Measurements from ENCODE around the gene OTUD1. TPM values are rescaled to one million over a fixed set of nuclear protein-coding genes. Genes with fewer than 3 reads are reported as not detected.

The OTUD1 gene
- total RNA-seq, 1 experiment from 2014 or later: 3.8 TPM

DNA sequence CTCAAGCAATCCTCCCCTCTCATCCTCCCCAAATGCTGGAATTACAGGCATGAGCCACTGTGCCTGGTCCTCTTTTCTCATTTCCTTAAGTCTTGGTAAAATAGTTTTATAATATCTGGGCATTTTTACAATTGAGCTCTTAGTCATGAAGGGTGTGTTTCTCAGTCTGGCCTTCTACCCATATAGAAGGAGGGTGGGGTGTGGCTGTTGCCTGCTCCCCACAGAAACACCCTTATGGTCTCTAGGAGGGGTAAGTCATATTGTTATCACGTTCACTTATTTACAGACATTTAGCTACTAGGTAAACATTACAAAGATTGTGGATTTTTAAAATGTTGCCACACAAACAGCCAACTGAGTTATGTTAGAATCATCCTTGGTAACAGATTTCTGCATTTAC lies 6.7 kb upstream of the OTUD1 start:
- H3K79me1 ChIP-seq (ENCODE audit: insufficient read depth, low read depth, low read length, poor library complexity, severe bottlenecking): no peaks in the 10 kb centered on the region
- Mint-ChIP-seq H3K27me3 (ENCODE audit: low read depth) (no peaks in the 10 kb centered on the region), H3K36me3 (ENCODE audit: insufficient read depth in 1 of 3, low read depth in 3 of 3) (no peaks in the 10 kb centered on the region), H3K4me3 (no peak overlapping the region), H3K9me3 (no peaks in the 10 kb centered on the region), H3K4me1 (peaks cover 0 to 4% of the 10 kb centered on the region in 2 experiments; a peak in 2 of 4 replicates), H3K27ac (no peak overlapping the region)
- no peak overlapping the region for H3K9ac ChIP-seq (ENCODE audit: extremely low read depth, insufficient read length, low read length)
- H3K9me3 ChIP-seq (ENCODE audit: control insufficient read depth, low read depth, low read length): no peaks in the 10 kb centered on the region
- H2BK5ac ChIP-seq (ENCODE audit: insufficient read length, low read length): no peak overlapping the region
- no peak overlapping the region for H2BK120ac ChIP-seq (ENCODE audit: low read depth, low read length, poor library complexity, severe bottlenecking)
- no peak overlapping the region for H3K18ac ChIP-seq (ENCODE audit: insufficient read length, low read depth, low read length)
- no peak overlapping the region for H3K27ac ChIP-seq (ENCODE audit: insufficient read length, low read depth, low read length)
- WGBS (ENCODE audit: extremely low coverage, insufficient read length, low lambda C conversion rate): no CpG with 5 or more reads among the region's 1 CpG
- H4K8ac ChIP-seq (replicated peaks; ENCODE audit: insufficient read length, low read depth, low read length): no peak overlapping the region
- H2BK20ac ChIP-seq (ENCODE audit: low read depth, low read length, poor library complexity, severe bottlenecking): no peak overlapping the region
- TF ChIP-seq, protein P1, sequence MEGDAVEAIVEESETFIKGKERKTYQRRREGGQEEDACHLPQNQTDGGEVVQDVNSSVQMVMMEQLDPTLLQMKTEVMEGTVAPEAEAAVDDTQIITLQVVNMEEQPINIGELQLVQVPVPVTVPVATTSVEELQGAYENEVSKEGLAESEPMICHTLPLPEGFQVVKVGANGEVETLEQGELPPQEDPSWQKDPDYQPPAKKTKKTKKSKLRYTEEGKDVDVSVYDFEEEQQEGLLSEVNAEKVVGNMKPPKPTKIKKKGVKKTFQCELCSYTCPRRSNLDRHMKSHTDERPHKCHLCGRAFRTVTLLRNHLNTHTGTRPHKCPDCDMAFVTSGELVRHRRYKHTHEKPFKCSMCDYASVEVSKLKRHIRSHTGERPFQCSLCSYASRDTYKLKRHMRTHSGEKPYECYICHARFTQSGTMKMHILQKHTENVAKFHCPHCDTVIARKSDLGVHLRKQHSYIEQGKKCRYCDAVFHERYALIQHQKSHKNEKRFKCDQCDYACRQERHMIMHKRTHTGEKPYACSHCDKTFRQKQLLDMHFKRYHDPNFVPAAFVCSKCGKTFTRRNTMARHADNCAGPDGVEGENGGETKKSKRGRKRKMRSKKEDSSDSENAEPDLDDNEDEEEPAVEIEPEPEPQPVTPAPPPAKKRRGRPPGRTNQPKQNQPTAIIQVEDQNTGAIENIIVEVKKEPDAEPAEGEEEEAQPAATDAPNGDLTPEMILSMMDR (conservative IDR thresholded peaks at IDR 0.05): no peak
- no peaks in the 10 kb centered on the region for H4K20me1 ChIP-seq (ENCODE audit: control insufficient read depth, insufficient read depth, insufficient read length)
- no peaks in the 10 kb centered on the region for H3K79me2 ChIP-seq (ENCODE audit: insufficient read depth, low read length)
- H3K4me1 ChIP-seq (ENCODE audit: insufficient read depth, low read length): no peaks in the 10 kb centered on the region
- H3K4ac ChIP-seq (ENCODE audit: low read depth, low read length): no peak overlapping the region
- no peak overlapping the region for H3K23ac ChIP-seq (ENCODE audit: insufficient read length, low read depth, low read length)
- no peak overlapping the region for H4K91ac ChIP-seq (ENCODE audit: insufficient read length, low read depth, low read length)
- H3K56ac ChIP-seq (ENCODE audit: insufficient read length, low read depth, low read length): no peak overlapping the region
- H3K4me2 ChIP-seq (ENCODE audit: insufficient read depth, insufficient read length, low read length): no peak overlapping the region
- no peaks in the 10 kb centered on the region for H3K27me3 ChIP-seq (ENCODE audit: insufficient read depth, low read length)
- no peak overlapping the region for H2AK5ac ChIP-seq (ENCODE audit: insufficient read length, low read length)
- no peak overlapping the region for H2BK15ac ChIP-seq (ENCODE audit: low read depth, low read length)
- no peak overlapping the region for H3K14ac ChIP-seq (ENCODE audit: insufficient read depth, low read length)
- H2BK12ac ChIP-seq (ENCODE audit: insufficient read length, low read depth, low read length): no peak overlapping the region
- H3T11ph ChIP-seq (ENCODE audit: low read length): no peak overlapping the region
- H3K23me2 ChIP-seq (ENCODE audit: insufficient read length, low read depth, low read length, poor library complexity, severe bottlenecking): no peaks in the 10 kb centered on the region
- H2AFZ ChIP-seq (ENCODE audit: low read length): no peak overlapping the region
- H4K5ac ChIP-seq (ENCODE audit: insufficient read length, low read depth, low read length): no peak overlapping the region
- no peak for DNase-seq
